Measurements from ENCODE around the gene FAM81B. TPM values are rescaled to one million over a fixed set of nuclear protein-coding genes. Genes with fewer than 3 reads are reported as not detected.

Gene FAM81B
- total RNA-seq, 1 experiment from 2014 or later = not detected

GRCh38 chr5:95369782-95370181 is 21.4 kb upstream of the FAM81B start:
- no peak overlapping the region for H3K27ac Mint-ChIP-seq (ENCODE audit: unreplicated experiment)
- TF ChIP-seq CTCF (IDR thresholded peaks at IDR 0.05; ENCODE audit: unreplicated experiment) = no peak
- peaks cover 38% of the 10 kb centered on the region for H3K27me3 Mint-ChIP-seq (ENCODE audit: unreplicated experiment)
- H3K36me3 Mint-ChIP-seq (ENCODE audit: insufficient read depth, unreplicated experiment) = no peaks in the 10 kb centered on the region
- no peaks in the 10 kb centered on the region for H3K4me1 Mint-ChIP-seq (ENCODE audit: low read depth, unreplicated experiment)
- BruUV-seq (replicated peaks) = no TSS peak
- CTCF ChIA-PET = no interaction called here
- H3K9me3 Mint-ChIP-seq (ENCODE audit: low read depth, unreplicated experiment) = no peaks in the 10 kb centered on the region
- no peak overlapping the region for H3K4me3 Mint-ChIP-seq (ENCODE audit: low read depth, unreplicated experiment)
- DNase-seq = no peak
- intact Hi-C loops (cut with micrococcal nuclease; ENCODE audit: unreplicated experiment) = no loop called here

- no TSS peak for BruUV-seq (replicated peaks)
- Mint-ChIP-seq H3K4me3 (ENCODE audit: low read depth, unreplicated experiment) (no peak overlapping the region), H3K4me1 (ENCODE audit: low read depth, unreplicated experiment) (no peaks in the 10 kb centered on the region), H3K9me3 (ENCODE audit: low read depth, unreplicated experiment) (peaks cover 3% of the 10 kb centered on the region), H3K36me3 (ENCODE audit: insufficient read depth, unreplicated experiment) (no peaks in the 10 kb centered on the region), H3K27ac (ENCODE audit: unreplicated experiment) (no peak overlapping the region), H3K27me3 (ENCODE audit: unreplicated experiment) (peaks cover 19% of the 10 kb centered on the region)
- no peak for DNase-seq
- CTCF ChIA-PET = no interaction called here
- intact Hi-C loops (cut with micrococcal nuclease; ENCODE audit: unreplicated experiment) = no loop called here
- no peak for TF ChIP-seq CTCF (IDR thresholded peaks at IDR 0.05; ENCODE audit: unreplicated experiment)
Observed at GRCh38 chr5:95374061-95374460, 17.1 kb upstream of the FAM81B start.

GRCh38 chr5:95375591-95375990 is 15.6 kb upstream of the FAM81B start:
- no peak overlapping the region for H3K27ac Mint-ChIP-seq (ENCODE audit: unreplicated experiment)
- no peaks in the 10 kb centered on the region for H3K4me1 Mint-ChIP-seq (ENCODE audit: low read depth, unreplicated experiment)
- BruUV-seq (replicated peaks) = no TSS peak
- CTCF ChIA-PET = no interaction called here
- DNase-seq = no peak
- H3K36me3 Mint-ChIP-seq (ENCODE audit: insufficient read depth, unreplicated experiment) = no peaks in the 10 kb centered on the region
- intact Hi-C loops (cut with micrococcal nuclease; ENCODE audit: unreplicated experiment) = no loop called here
- no peak for TF ChIP-seq CTCF (IDR thresholded peaks at IDR 0.05; ENCODE audit: unreplicated experiment)
- H3K27me3 Mint-ChIP-seq (ENCODE audit: unreplicated experiment) = peaks cover 19% of the 10 kb centered on the region
- peaks cover 3% of the 10 kb centered on the region for H3K9me3 Mint-ChIP-seq (ENCODE audit: low read depth, unreplicated experiment)
- no peak overlapping the region for H3K4me3 Mint-ChIP-seq (ENCODE audit: low read depth, unreplicated experiment)

- DNase-seq = no peak
- H3K4me3 Mint-ChIP-seq (ENCODE audit: low read depth, unreplicated experiment) = no peak overlapping the region
- CTCF ChIA-PET = no interaction called here
- intact Hi-C loops (cut with micrococcal nuclease; ENCODE audit: unreplicated experiment) = no loop called here
- peaks cover 6% of the 10 kb centered on the region for H3K9me3 Mint-ChIP-seq (ENCODE audit: low read depth, unreplicated experiment)
- peaks cover 5% of the 10 kb centered on the region for H3K27me3 Mint-ChIP-seq (ENCODE audit: unreplicated experiment)
- no peak overlapping the region for H3K27ac Mint-ChIP-seq (ENCODE audit: unreplicated experiment)
- no peaks in the 10 kb centered on the region for H3K4me1 Mint-ChIP-seq (ENCODE audit: low read depth, unreplicated experiment)
- TF ChIP-seq CTCF (IDR thresholded peaks at IDR 0.05; ENCODE audit: unreplicated experiment) = no peak
- no TSS peak for BruUV-seq (replicated peaks)
- H3K36me3 Mint-ChIP-seq (ENCODE audit: insufficient read depth, unreplicated experiment) = no peaks in the 10 kb centered on the region
Observed at GRCh38 chr5:95379133-95379532, 12.0 kb upstream of the FAM81B start.
